ENCODE results near the gene CDT1.

Gene CDT1

GRCh38 chr16:88825146-88825545, 21.6 kb downstream of the CDT1 start:
- DNase-seq (ENCODE audit: extremely low read depth, low read depth) = no peak
- TF ChIP-seq CTCF (IDR thresholded peaks at IDR 0.05; ENCODE audit: low read depth, low read length) = no peak

DNA sequence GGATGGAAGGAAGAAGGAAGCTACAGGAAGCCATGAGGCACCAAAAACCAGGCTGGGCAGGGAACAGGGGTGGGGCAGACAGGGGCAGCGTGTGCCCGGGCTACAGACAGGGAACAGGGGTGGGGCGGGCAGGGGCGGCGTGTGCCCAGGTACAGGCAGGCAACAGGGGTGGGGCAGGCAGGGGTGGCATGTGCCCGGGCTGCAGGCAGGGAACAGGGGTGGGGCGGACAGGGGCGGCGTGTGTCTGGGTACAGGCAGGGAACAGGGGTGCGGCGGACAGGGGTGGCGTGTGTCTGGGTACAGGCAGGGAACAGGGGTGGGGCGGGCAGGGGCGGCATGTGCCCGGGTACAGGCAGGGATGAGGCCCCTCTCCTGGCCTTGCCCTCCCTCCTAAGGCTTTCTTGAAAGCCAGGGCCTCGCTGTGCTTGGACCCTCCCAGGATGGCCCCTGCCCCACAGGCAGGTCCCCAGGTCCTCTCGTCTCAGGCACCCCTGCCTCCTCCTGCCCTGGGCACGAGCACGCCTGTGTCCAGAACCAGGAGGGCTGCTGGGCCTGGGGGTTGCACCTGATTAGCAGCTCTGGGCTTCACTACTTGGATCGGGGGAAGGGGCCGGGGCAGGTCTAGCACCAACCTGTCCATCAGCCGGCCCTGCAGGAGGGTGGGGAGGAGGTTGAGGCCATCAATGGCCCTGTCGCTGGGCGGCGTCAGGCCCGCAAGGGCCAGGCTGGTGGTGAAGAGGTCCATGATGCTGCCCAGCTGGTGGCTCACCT, 22.7 kb downstream of the CDT1 start:
- TF ChIP-seq CTCF (IDR thresholded peaks at IDR 0.05; ENCODE audit: low read depth, low read length) = no peak

DNA sequence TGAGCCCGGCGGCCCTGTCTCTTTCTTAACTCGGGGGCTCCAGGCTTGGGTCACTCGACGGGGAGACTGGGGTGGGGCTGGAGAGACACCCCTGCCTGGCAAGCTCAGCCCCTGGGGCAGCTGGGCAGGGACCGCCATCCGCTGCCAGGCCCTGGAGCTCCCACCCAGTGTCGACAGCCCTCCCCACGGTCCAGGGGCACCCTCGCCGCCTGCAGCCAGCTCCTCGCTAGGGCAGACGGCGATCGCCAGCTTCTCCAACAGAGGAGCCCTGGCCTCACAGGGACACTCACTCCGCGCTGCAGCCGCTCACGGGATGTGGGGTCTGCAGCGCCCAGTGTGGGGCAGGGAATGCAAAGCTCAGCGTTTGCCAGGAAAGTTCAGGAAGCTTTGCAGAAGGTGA, 24.1 kb downstream of the CDT1 start:
- no peak for DNase-seq (ENCODE audit: extremely low read depth, low read depth)
- no peak for TF ChIP-seq CTCF (IDR thresholded peaks at IDR 0.05; ENCODE audit: low read depth, low read length)

More for the DNA sequence above, 22.7 kb downstream of the CDT1 start:
- no peak for DNase-seq (ENCODE audit: extremely low read depth, low read depth)

GRCh38 chr16:88828711-88829110, 25.1 kb downstream of the CDT1 start:
- TF ChIP-seq CTCF (IDR thresholded peaks at IDR 0.05; ENCODE audit: low read depth, low read length) = no peak
- no peak for DNase-seq (ENCODE audit: extremely low read depth, low read depth)

- no peak for DNase-seq (ENCODE audit: extremely low read depth, low read depth)
- no peak for TF ChIP-seq CTCF (IDR thresholded peaks at IDR 0.05; ENCODE audit: low read depth, low read length)
Measured at GRCh38 chr16:88830258-88830657, 26.7 kb downstream of the CDT1 start.

DNA sequence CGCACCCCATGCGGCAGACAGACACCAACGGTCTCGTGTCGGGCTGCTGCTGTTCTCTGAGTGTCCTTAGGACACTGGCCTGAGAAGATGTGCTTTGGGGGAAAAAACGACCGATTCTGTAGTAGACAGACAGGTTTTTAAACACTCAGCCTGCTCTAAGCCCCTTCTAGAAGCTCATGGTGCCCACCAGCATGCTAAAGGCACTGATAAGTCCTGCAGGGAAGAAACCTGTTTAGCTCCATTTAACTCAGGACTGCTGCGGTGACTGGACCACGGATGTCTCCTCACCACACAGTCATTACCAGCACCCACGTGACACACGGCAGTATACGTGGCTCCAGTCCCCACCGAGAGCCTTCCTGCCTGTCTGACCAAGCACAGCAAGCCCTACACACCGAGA, 27.2 kb downstream of the CDT1 start:
- TF ChIP-seq CTCF (IDR thresholded peaks at IDR 0.05; ENCODE audit: low read depth, low read length) = no peak
- no peak for DNase-seq (ENCODE audit: extremely low read depth, low read depth)

- DNase-seq (ENCODE audit: extremely low read depth, low read depth) = no peak
- TF ChIP-seq CTCF (IDR thresholded peaks at IDR 0.05; ENCODE audit: low read depth, low read length) = no peak
Measured at GRCh38 chr16:88831838-88832237, 28.2 kb downstream of the CDT1 start.

Data from AG09319 (cell line).